ENCODE results near the gene ZBTB42. TPM values are rescaled to one million over a fixed set of nuclear protein-coding genes. Genes with fewer than 3 reads are reported as not detected.

The ZBTB42 gene
- total RNA-seq, 1 experiment from 2014 or later, result 6.4 TPM

GRCh38 chr14:104752735-104753527 is 48.0 kb upstream of the ZBTB42 start, which contains the start of gene SIVA1 (continued):
- TF ChIP-seq, protein P1, sequence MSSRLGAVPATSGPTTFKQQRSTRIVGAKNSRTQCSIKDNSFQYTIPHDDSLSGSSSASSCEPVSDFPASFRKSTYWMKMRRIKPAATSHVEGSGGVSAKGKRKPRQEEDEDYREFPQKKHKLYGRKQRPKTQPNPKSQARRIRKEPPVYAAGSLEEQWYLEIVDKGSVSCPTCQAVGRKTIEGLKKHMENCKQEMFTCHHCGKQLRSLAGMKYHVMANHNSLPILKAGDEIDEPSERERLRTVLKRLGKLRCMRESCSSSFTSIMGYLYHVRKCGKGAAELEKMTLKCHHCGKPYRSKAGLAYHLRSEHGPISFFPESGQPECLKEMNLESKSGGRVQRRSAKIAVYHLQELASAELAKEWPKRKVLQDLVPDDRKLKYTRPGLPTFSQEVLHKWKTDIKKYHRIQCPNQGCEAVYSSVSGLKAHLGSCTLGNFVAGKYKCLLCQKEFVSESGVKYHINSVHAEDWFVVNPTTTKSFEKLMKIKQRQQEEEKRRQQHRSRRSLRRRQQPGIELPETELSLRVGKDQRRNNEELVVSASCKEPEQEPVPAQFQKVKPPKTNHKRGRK (CRISPR knock-in tag; IDR thresholded peaks at IDR 0.05; ENCODE audit: borderline replicate concordance), result 0 out of 2 replicates have a peak, but pooled peaks have one; percentile 29
- TF ChIP-seq EMX1 (CRISPR knock-in tag; IDR thresholded peaks at IDR 0.05), result no peak
- TF ChIP-seq, protein P2, sequence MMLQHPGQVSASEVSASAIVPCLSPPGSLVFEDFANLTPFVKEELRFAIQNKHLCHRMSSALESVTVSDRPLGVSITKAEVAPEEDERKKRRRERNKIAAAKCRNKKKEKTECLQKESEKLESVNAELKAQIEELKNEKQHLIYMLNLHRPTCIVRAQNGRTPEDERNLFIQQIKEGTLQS (CRISPR knock-in tag; conservative IDR thresholded peaks at IDR 0.05), result no peak

DNA sequence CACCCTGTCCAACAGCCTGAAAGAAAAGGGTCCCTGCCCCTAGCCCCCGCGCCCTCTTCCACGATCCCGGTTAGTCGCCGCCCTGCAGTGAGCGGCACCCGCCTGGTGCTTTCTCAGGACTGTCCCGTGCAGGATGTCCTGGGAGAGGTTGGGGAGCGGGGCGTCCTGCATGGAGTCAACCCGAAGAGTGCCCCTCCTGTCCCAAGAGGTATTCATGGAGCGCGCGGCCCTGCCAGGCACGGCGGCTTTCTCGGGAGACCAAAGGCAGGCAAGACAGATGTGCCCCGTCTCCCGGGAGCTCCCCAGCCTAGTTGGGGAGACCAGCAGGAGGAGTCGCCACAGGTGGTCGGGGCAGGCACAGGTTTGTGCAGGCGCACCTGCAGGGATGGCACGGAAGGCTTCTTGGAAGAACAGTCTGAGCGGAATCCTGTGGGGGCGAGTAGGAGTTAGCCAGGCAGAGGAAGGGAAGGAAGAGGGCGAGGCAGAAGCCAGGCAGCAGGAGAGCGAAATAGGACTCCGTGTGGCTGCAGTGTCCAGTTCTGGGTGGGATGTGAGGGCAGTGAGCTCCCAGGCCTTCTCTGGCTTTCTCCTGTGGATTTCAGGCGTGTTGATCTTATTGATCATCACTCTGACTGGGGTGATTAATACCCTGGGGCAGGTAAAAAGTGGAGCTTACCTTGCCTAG is 47.2 kb upstream of the ZBTB42 start:
- H3K9me3 Mint-ChIP-seq, result peaks cover 22% of the 10 kb centered on the region
- H3K27ac Mint-ChIP-seq, result peak overlapping the region; percentile 77
- H3K4me3 Mint-ChIP-seq, result peak overlapping the region; percentile 95
- no peak for ATAC-seq
- H3K4me1 Mint-ChIP-seq, result peaks cover 11% of the 10 kb centered on the region
- ChIA-PET POLR2A (interaction anchor here (1.2 to 2.1 kb wide), 3 partner anchors 15 to 72 kb away, joined by 4 to 10 read pairs (median 5); partner anchors contain the start of gene ZBTB42), CTCF (interaction anchor here (1.2 to 3.4 kb wide), 13 partner anchors 13 to 190 kb away, joined by 3 to 62 read pairs (median 8); no protein-coding TSS in a partner anchor)
- no peak for TF ChIP-seq ZNF396 (CRISPR knock-in tag; IDR thresholded peaks at IDR 0.05; ENCODE audit: borderline replicate concordance)
- TF ChIP-seq ZNF263 (CRISPR knock-in tag; IDR thresholded peaks at IDR 0.05; ENCODE audit: low read depth), result no peak
- no peak for TF ChIP-seq USF2 (CRISPR knock-in tag; IDR thresholded peaks at IDR 0.05)
- TF ChIP-seq, protein P3, sequence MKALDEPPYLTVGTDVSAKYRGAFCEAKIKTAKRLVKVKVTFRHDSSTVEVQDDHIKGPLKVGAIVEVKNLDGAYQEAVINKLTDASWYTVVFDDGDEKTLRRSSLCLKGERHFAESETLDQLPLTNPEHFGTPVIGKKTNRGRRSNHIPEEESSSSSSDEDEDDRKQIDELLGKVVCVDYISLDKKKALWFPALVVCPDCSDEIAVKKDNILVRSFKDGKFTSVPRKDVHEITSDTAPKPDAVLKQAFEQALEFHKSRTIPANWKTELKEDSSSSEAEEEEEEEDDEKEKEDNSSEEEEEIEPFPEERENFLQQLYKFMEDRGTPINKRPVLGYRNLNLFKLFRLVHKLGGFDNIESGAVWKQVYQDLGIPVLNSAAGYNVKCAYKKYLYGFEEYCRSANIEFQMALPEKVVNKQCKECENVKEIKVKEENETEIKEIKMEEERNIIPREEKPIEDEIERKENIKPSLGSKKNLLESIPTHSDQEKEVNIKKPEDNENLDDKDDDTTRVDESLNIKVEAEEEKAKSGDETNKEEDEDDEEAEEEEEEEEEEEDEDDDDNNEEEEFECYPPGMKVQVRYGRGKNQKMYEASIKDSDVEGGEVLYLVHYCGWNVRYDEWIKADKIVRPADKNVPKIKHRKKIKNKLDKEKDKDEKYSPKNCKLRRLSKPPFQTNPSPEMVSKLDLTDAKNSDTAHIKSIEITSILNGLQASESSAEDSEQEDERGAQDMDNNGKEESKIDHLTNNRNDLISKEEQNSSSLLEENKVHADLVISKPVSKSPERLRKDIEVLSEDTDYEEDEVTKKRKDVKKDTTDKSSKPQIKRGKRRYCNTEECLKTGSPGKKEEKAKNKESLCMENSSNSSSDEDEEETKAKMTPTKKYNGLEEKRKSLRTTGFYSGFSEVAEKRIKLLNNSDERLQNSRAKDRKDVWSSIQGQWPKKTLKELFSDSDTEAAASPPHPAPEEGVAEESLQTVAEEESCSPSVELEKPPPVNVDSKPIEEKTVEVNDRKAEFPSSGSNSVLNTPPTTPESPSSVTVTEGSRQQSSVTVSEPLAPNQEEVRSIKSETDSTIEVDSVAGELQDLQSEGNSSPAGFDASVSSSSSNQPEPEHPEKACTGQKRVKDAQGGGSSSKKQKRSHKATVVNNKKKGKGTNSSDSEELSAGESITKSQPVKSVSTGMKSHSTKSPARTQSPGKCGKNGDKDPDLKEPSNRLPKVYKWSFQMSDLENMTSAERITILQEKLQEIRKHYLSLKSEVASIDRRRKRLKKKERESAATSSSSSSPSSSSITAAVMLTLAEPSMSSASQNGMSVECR (CRISPR knock-in tag; IDR thresholded peaks at IDR 0.05; ENCODE audit: borderline replicate concordance), result no peak
- TF ChIP-seq MAX (CRISPR knock-in tag; IDR thresholded peaks at IDR 0.05), result no peak
- no peak for DNase-seq (ENCODE audit: low spot score)
- H3K27me3 Mint-ChIP-seq (ENCODE audit: low read depth), result peaks cover 14% of the 10 kb centered on the region
- peaks cover 31% of the 10 kb centered on the region for H3K36me3 Mint-ChIP-seq

DNA sequence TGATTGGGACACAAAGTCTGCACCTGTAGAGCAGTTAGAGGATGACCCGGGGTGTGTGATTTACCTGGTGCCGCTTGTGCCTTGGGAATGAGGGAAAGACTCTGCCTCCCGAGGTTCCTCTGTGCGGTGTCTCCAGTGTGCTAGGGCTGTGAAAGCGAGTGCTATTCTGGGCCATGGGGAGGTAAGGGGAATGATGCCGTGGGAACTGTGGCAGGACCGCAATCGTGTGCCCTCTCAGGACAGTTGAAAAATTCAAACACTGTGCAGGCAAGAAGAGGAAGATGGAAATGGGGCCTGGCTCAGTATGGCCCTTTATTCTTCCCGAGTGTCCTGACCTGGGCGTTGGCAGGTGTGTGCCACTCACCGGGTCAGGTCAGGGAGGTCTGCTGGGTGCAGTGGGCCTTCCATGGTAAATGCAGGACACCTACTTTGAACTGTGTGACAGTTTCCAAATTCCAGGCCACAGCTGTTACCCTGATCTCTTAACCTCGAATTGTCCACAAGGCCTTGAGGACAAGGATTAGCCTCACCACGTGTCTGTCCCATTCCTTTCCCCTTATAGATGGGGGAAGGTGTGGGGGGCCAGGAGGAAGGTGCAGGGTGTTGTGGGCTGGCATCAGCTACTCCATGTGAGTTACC is 46.6 kb upstream of the ZBTB42 start:
- H3K4me1 Mint-ChIP-seq, result peaks cover 9% of the 10 kb centered on the region
- POLR2A ChIA-PET, result interaction anchor here (2.1 kb wide), 1 partner anchor 14 kb away, joined by 10 read pairs; no protein-coding TSS in a partner anchor
- peak overlapping the region; percentile 77 for H3K27ac Mint-ChIP-seq
- H3K36me3 Mint-ChIP-seq, result peaks cover 35% of the 10 kb centered on the region
- peaks cover 11% of the 10 kb centered on the region for H3K27me3 Mint-ChIP-seq (ENCODE audit: low read depth)
- DNase-seq (ENCODE audit: low spot score) (no peak), ATAC-seq (no peak)
- H3K9me3 Mint-ChIP-seq, result peaks cover 18% of the 10 kb centered on the region
- peak overlapping the region; percentile 95 for H3K4me3 Mint-ChIP-seq
- CTCF ChIA-PET, result interaction anchor here (0.7 to 3.4 kb wide), 5 partner anchors 12 to 72 kb away, joined by 3 to 62 read pairs (median 8); no protein-coding TSS in a partner anchor
- TF ChIP-seq PREB (CRISPR knock-in tag; IDR thresholded peaks at IDR 0.05; ENCODE audit: borderline replicate concordance) (no peak), ZNF281 (CRISPR knock-in tag; IDR thresholded peaks at IDR 0.05) (no peak), JUN (CRISPR knock-in tag; IDR thresholded peaks at IDR 0.05) (no peak), CREB1 (CRISPR knock-in tag; IDR thresholded peaks at IDR 0.05) (no peak), ATF6 (CRISPR knock-in tag; IDR thresholded peaks at IDR 0.05) (no peak)

All from WTC11 (cell line).